GM12801 (cell line): Measurements from ENCODE around the gene NIT1.

Experiments
- CTCF ChIP-seq: IDR thresholded peaks from one replicate; pipeline ENCODE4 v1.5.1; 2011; ENCODE audit warnings: control low read depth; ENCODE audit not compliant: insufficient read length; ENCODE audit errors: extremely low read depth

The NIT1 gene

DNA sequence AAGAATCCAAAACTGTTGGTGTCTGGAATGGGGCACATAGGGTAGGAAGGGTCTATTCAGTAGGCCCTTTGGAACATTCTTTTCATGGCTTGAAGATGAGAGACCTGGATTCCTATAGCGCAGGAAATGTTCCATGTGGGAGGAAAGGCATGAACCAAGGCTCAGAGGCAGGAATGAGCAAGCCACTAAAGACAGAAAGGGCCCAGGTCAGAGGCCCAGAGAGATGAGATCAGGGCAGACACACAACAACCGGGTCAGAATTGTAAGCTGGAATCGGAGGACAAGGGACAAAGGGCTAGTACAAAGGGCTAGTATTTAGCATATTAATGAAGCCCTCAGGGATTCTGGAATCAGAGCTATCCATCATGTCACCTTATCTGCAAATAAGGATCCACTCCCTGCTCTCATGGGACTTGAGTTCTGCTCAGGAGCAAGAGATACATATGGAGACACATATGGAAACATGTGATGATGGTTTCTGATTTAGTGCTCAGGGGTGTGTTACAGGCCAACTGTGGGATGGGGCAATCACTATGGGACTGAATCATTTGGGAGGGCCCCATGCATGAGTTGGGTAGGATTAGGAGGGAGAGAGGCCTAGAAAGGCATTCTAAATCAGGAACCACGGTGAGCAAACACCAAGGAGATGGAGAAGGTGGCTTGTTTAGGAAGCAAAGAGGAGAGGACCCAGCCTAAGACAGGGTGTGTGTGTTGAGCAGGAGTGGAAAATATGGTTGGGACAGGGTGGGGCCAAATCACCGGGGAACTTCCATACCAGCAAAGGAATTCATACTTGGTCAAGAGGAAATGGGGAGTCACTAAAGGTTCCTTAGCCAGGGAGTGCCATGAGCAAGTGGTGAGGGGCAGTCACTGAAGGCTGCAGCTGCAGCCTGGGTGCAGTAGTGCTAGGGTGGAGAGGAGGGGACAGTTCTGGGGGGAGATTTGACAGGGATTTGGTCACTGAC is 37.2 kb upstream of the NIT1 start:
- no peak for TF ChIP-seq CTCF

DNA sequence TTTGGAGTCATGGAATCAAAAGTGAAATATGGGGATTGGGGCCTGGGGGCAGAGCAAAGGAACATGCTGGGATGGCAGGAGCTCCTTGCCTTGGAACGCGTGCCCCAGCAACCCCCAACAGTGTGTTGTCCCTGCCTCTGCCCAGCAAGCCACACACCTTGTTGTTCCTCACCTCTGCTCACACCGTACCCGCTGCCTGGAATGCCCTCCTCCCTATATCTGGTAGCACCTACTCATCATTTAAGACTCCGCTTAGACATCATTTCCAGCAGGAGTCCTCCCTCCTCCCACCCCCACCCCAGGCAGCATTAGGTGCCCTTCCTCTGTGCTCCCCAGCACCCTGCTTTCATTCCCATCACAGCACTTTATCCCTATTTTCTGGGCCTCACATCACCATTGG is 36.4 kb upstream of the NIT1 start:
- TF ChIP-seq CTCF: no peak

DNA sequence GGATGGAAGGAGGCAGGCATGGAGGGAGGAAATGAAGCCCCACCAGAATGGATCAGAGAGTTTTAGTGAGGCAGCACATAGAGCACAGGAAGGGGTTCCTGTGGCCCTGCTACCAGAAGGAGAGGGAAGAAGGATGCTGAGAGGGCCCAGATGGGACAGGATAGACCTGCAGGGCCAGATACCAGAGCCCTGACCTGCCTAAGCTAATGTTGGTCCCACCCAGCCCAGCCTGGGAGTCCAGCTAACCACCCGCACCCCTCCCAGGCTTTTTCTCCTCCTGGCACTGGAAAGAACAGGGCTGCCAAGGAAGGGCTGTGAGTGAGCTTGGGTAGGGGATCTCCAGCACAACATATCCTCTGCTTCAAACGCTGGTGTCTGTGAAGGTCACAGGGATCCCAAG is 35.4 kb upstream of the NIT1 start:
- no peak for TF ChIP-seq CTCF

- no peak for TF ChIP-seq CTCF
Observed at GRCh38 chr1:161082996-161083747, 34.7 kb upstream of the NIT1 start.

DNA sequence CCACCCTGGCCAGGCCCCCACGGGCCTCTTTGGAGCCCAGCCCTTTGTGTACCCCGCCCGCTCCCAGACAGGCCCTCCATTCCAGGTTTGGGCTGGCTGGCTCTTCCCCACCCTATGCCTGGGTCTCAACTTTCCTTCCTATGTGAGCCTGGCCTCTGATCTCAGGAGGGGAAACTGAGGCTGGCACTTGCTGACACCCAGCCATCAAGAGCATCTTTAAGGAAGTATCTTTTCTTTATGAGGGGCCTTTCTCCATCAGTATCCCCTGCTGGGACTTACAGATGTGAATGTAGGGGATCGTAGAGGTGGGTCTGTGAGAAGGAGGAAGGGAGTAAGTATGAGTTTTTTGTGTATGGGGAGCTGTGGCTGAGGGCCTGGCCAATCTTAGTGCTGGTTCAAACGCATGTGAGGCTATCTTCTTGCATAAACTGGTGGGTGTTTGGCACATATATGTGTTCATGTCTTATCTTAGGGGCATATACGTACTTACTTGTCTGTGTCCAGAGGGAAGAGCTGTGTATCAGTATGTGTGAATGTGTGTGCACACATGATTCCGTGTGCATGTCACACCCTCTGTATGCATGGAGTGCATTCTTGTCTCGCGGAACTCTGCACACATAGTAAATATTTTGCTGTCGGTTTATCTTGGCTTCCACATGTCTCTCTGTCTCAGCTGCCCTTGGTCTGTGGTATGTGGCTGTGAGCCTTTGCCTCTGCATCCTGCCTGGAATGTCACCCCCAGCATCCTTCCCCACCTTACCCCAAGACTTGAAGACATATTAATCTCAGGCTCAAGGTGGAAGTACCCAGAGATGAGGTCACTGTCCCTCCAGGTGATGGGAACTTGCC is 33.9 kb upstream of the NIT1 start:
- TF ChIP-seq CTCF: no peak

- TF ChIP-seq CTCF: no peak
Observed at GRCh38 chr1:161084597-161084988, 33.3 kb upstream of the NIT1 start.

DNA sequence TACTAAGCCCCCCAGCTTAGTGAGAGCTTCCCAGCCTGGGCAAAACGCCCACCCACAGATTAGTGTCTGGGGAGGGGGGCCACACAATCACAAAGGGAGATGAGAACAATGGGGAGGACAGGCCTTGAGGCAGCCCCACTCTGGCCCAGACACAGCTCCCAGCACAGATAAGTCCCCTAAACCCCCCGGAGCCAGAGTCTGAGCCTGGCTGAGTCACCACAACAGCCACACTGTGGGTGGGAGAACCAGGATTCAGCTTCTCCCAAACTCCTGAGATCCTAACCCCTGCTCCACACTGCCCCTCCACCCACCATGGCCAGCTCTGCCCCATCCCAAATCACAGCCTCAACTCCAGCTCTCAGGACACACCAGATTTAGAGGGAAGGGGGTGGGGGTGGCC is 32.7 kb upstream of the NIT1 start:
- no peak for TF ChIP-seq CTCF
